ENCODE measurements around the gene COG8. TPM values are rescaled to one million over a fixed set of nuclear protein-coding genes. Genes with fewer than 3 reads are reported as not detected.

COG8 gene
- total and polyA plus RNA-seq, 2 donors (not counting 3 experiments of a cell fraction or from before 2014, with no cell fraction given), result 29.0 to 31.6 TPM

GRCh38 chr16:69318177-69318910 lies 21.0 kb downstream of the COG8 start:
- no peak overlapping the region for H3K27ac ChIP-seq (ENCODE audit: insufficient read depth, low read depth, low read length)
- no peak overlapping the region for H3K4me2 ChIP-seq (ENCODE audit: insufficient read depth, low read length)
- no peak for FAIRE-seq
- no TSS peak for BruUV-seq (replicated peaks)
- no peaks in the 10 kb centered on the region for H4K20me1 ChIP-seq (replicated peaks; ENCODE audit: control insufficient read depth, extremely low read depth, insufficient read depth, low read length)
- no peak for DNase-seq (ENCODE audit: low read depth, low spot score)
- H3K9ac ChIP-seq (replicated peaks; ENCODE audit: extremely low read depth, insufficient read depth, low read length), result no peak overlapping the region
- intact Hi-C loops (cut with micrococcal nuclease), result no loop called here
- peaks cover 30 to 65% of the 10 kb centered on the region in 2 experiments for H3K36me3 ChIP-seq (ENCODE audit: control insufficient read depth in 2 of 2, extremely low read depth in 1 of 2, insufficient read depth in 2 of 2, low read length in 2 of 2)
- H3K4me1 ChIP-seq (ENCODE audit: control insufficient read depth, extremely low read depth, insufficient read depth, low read length), result no peaks in the 10 kb centered on the region
- H3K27me3 ChIP-seq (ENCODE audit: control insufficient read depth in 2 of 2, insufficient read depth in 2 of 2, low read length in 2 of 2), result no peaks in the 10 kb centered on the region
- no peak overlapping the region for H3K4me3 ChIP-seq (replicated peaks in 1 of 3; ENCODE audit: insufficient read depth in 1 of 3, low read depth in 1 of 3, low read length in 3 of 3)
- ChIA-PET CTCF (no interaction called here), POLR2A (no interaction called here)
- no peaks in the 10 kb centered on the region for H3K9me1 ChIP-seq (replicated peaks; ENCODE audit: control insufficient read depth, extremely low read depth, insufficient read depth, low read length)
- dilution Hi-C loops (cut with MboI; ENCODE audit: extremely low pct_ligation_motif_present, low sequenced_read_pairs), result no loop called here
- peaks cover 31% of the 10 kb centered on the region for H3K79me2 ChIP-seq (ENCODE audit: control insufficient read depth, insufficient read depth, low read length)
- no peak overlapping the region for H2AFZ ChIP-seq (ENCODE audit: low read depth, low read length)
- TF ChIP-seq EZH2 (IDR thresholded peaks at IDR 0.05; ENCODE audit: borderline replicate concordance, low read depth, low read length, severe bottlenecking) (no peak), JUN (IDR thresholded peaks at IDR 0.05; ENCODE audit: borderline replicate concordance, insufficient read depth, insufficient read length, low read depth) (no peak), MYC (IDR thresholded peaks at IDR 0.05; ENCODE audit: low read depth, low read length) (no peak), POLR2A (IDR thresholded peaks at IDR 0.05; ENCODE audit: low read depth, low read length) (no peak)
- H3K9me3 ChIP-seq (replicated peaks; ENCODE audit: control insufficient read depth, insufficient read depth, low read length), result no peaks in the 10 kb centered on the region

DNA sequence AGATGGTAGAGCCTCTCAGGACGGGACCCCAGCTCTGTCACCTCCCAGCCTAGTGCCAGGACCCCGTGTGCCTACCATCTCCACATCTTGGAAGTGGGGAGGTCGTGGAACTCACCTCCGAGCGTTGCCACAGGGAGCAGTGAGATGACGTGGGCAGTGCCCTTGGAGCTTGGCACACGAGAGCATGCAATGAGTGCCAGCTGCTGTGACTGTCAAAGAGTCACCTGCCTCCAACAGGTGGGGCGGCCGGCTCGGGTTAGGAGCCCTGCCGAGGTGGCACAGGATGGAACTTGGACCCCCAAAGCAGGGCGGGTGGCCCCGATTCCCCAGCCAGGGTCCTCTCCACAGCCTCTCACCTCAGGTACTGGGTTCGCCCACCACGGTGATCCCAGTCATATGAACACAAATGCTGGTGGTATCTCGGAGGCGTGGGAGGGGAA lies 22.7 kb downstream of the COG8 start:
- H3K4me1 ChIP-seq (ENCODE audit: control insufficient read depth, extremely low read depth, insufficient read depth, low read length), result peaks cover 5% of the 10 kb centered on the region
- no TSS peak for BruUV-seq (replicated peaks)
- H3K27ac ChIP-seq (ENCODE audit: insufficient read depth, low read depth, low read length), result no peak overlapping the region
- no peaks in the 10 kb centered on the region for H3K27me3 ChIP-seq (ENCODE audit: control insufficient read depth in 2 of 2, insufficient read depth in 2 of 2, low read length in 2 of 2)
- peaks cover 29 to 54% of the 10 kb centered on the region in 2 experiments for H3K36me3 ChIP-seq (ENCODE audit: control insufficient read depth in 2 of 2, extremely low read depth in 1 of 2, insufficient read depth in 2 of 2, low read length in 2 of 2)
- H3K4me3 ChIP-seq (replicated peaks in 1 of 3; ENCODE audit: insufficient read depth in 1 of 3, low read depth in 1 of 3, low read length in 3 of 3), result no peak overlapping the region
- no peak overlapping the region for H3K9ac ChIP-seq (replicated peaks; ENCODE audit: extremely low read depth, insufficient read depth, low read length)
- dilution Hi-C loops (cut with MboI; ENCODE audit: extremely low pct_ligation_motif_present, low sequenced_read_pairs) (no loop called here), intact Hi-C loops (cut with micrococcal nuclease) (no loop called here)
- no peaks in the 10 kb centered on the region for H3K9me1 ChIP-seq (replicated peaks; ENCODE audit: control insufficient read depth, extremely low read depth, insufficient read depth, low read length)
- no peak overlapping the region for H3K4me2 ChIP-seq (ENCODE audit: insufficient read depth, low read length)
- no peaks in the 10 kb centered on the region for H3K9me3 ChIP-seq (replicated peaks; ENCODE audit: control insufficient read depth, insufficient read depth, low read length)
- ChIA-PET POLR2A (no interaction called here), CTCF (no interaction called here)
- no peaks in the 10 kb centered on the region for H4K20me1 ChIP-seq (replicated peaks; ENCODE audit: control insufficient read depth, extremely low read depth, insufficient read depth, low read length)
- DNase-seq (ENCODE audit: low read depth, low spot score) (no peak), FAIRE-seq (no peak)
- TF ChIP-seq POLR2A (IDR thresholded peaks at IDR 0.05; ENCODE audit: low read depth, low read length) (no peak), FOS (IDR thresholded peaks at IDR 0.05; ENCODE audit: borderline replicate concordance, insufficient read depth, low read length) (no peak), GATA2 (IDR thresholded peaks at IDR 0.05; ENCODE audit: insufficient read depth, insufficient read length, low read depth, low read length) (no peak)
- TF ChIP-seq, protein P1, sequence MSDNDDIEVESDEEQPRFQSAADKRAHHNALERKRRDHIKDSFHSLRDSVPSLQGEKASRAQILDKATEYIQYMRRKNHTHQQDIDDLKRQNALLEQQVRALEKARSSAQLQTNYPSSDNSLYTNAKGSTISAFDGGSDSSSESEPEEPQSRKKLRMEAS (IDR thresholded peaks at IDR 0.05; ENCODE audit: insufficient read depth, insufficient read length), result no peak
- peaks cover 42% of the 10 kb centered on the region for H3K79me2 ChIP-seq (ENCODE audit: control insufficient read depth, insufficient read depth, low read length)
- no peak overlapping the region for H2AFZ ChIP-seq (ENCODE audit: low read depth, low read length)

All from endothelial cell of umbilical vein (primary cell).